Activated T-cell treated with anti-CD3 and anti-CD28 coated beads for 24 hours (primary cell): ENCODE data around the gene LAMA2.
A peak's percentile ranks its signal among the peaks of the same experiment; 100 is the strongest.

Experiments used
- DNase-seq: peaks from one replicate; pipeline ENCODE4 v3.0.0-alpha.2; 2020; ENCODE audit warnings: low read depth

LAMA2 gene

DNA sequence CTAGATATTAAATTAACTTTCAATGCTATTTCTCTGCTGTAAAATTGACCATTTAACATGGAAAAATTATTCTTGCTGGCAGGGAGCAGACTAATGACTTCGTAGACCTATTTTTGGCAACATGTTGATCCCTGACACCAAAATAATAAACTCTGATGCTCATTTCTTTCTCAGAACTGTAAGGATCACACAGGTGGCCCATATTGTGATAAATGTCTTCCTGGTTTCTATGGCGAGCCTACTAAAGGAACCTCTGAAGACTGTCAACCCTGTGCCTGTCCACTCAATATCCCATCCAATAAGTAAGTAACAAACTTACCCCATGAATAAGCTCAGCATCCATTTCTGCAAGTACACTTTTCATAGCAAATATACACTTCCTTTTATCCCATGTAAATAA is 387.5 kb downstream of the LAMA2 start:
- no peak for DNase-seq

DNA sequence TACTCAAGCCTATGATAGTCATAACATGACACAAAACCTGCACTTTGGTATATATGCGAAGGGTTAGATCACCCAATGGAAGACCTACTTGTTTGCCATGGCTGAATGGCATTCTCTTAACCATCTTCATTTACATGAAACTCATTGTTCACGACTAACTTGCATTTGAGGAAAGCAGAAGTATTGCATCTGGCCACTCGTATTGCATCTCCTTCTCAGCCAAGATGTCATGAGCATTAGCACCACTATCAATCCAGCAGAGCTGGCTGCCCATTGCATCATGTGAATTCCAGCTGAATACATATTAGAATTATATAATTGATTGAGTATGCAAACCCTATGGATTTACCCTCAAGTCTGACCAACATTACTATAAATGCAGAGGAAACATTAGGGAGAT is 390.2 kb downstream of the LAMA2 start:
- no peak for DNase-seq

GRCh38 chr6:129276461-129276860 is 393.5 kb downstream of the LAMA2 start:
- no peak for DNase-seq

DNA sequence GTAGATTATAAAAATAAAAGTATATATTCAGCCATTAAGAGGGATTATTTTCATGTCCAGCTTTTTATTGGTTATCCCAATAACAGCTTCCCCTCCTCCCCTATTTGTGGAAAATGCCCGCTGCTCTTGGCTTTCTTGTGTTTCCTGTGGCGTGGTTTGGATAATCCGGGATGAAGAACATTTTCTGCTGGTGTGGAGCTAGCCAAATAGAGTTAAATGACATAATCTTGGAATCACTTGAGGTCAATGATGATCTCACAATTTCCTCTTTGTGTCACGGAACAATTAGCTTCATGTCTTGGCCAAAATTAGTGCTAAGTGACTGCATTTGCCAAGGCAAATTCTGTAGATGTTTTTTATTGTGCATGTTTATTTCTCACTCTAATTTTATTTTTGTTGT is 394.0 kb downstream of the LAMA2 start:
- DNase-seq, result no peak

- no peak for DNase-seq
Observed at GRCh38 chr6:129279343-129280292, 396.7 kb downstream of the LAMA2 start.

- DNase-seq, result no peak
Observed at GRCh38 chr6:129280293-129280644, 397.3 kb downstream of the LAMA2 start.

DNA sequence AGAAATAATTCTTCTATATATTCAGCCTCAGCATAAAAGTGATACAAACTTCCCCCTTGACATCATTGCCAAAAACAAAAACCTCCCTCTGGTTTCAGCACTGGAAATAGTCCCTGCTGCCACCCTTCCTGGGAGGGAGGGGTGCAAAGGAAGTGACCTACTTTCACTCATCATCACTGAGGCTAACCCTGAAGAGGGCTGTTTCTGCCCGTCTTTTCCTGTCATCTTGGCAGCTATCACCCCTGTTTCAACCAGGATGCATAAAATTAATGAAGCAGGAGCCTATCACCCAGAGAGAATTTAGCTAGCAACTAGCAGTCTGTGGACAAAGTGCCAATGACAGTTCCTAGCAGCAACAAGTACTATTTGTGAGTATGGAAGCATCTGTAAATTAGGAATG is 397.8 kb downstream of the LAMA2 start:
- peak; percentile 6 for DNase-seq

DNA sequence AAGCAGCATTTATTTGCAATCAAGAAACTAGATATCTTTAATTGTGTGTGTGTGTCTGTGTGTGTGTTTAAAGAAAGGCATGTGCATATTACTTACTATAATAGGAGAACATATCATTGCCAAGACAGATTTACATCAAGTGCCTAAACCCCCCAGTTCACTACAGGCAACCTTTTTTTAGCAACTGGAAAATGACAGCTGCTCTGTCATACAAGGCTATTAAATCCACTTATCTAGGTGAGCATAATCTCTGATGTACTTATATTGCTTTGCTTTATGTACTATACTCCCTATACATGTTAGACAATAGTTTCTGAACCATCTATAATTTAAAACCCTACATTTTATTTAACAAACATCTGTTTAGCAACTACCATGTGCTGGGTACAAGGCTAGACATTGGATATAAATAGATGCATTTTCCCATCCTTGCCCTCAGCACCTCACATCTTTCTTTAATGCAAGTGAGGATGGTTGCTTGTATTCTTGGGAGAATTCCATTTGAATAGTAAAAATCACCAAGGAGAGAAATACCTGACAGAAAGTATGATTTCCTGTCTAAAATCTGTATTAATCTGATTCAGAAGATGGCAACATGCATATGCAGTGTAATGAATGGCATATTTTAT is 398.3 kb downstream of the LAMA2 start:
- no peak for DNase-seq

- DNase-seq, result no peak
Observed at GRCh38 chr6:129282019-129282418, 399.1 kb downstream of the LAMA2 start.

- no peak for DNase-seq
Observed at GRCh38 chr6:129284225-129284624, 401.3 kb downstream of the LAMA2 start.

DNA sequence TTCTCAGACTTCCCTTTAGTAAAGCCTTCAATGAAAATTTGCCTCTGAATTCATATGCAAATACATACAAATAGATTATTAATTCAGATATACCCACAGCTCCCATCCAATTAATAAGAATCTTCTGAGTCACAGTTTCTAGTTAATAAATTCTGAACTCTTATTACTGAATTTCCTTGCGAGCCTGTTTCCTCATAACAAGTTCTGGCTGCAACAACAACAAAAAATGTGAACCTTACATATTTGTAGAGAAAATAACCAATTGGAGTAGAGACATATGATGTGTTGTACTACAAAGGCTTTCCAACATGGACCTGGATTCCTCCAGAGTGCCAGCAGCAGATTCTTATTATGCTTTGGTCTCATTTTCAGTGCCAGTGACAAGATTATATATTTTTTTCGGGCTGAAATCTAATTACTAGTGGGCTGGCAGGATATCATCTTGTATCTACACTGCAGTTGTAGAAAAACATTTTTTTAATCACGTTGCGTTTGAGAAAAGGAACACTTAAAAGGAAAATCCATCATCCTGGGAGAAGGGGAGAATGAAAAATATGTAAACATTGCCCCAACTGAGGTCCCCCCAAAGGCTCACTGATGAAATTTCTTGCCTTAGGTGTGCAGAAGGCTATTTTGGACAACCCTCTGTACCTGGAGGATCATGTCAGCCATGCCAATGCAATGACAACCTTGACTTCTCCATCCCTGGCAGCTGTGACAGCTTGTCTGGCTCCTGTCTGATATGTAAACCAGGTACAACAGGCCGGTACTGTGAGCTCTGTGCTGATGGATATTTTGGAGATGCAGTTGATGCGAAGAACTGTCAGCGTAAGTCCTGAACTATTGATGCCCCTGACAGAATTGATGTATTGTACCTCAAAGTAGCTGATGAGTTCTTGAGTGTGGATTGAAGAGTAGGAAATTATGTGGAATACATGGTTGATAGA is 404.6 kb downstream of the LAMA2 start:
- DNase-seq, result no peak

GRCh38 chr6:129289442-129289841 is 406.5 kb downstream of the LAMA2 start:
- no peak for DNase-seq

- no peak for DNase-seq
Observed at GRCh38 chr6:129292836-129293235, 409.9 kb downstream of the LAMA2 start.

GRCh38 chr6:129297592-129297991 is 414.7 kb downstream of the LAMA2 start:
- no peak for DNase-seq

- DNase-seq, result no peak
Observed at GRCh38 chr6:129302671-129303070, 419.7 kb downstream of the LAMA2 start.

DNA sequence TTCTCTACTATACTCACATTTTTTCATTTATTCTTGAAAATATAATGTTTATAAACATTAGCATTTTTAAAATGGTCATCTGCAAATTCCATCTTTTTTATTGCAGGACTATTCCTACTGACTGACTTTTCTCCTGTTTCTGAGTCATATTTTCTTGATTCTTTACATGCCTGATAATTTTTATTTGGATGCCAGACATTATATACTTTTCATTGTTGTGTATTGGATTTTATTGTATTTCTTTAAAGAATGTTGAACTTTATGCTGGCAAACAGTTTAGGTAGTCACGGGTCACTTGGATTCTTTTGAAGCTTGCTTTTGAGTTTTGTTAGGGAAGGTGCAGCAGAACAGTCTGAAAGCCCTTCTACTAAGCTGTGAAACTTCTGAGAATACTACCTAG is 423.9 kb downstream of the LAMA2 start:
- DNase-seq, result no peak

GRCh38 chr6:129307845-129308244 is 424.9 kb downstream of the LAMA2 start:
- no peak for DNase-seq

DNA sequence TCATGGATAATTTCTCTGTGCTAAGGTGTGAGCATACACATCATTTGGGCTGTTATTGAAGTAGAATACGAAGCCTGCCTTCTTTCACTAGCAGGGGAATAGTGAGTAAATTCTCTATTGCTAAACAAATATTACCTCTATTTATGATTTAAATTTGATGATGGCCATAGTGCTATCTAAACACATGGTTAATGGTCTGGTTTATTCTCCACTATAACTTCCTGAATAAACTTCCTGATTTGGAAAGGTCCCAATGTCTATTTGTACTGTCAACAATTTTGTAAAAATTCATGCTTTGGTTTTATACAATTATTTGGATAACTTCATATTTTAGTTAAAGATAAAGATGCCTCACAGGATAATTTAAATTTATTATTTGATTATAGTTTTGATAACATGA is 426.2 kb downstream of the LAMA2 start:
- no peak for DNase-seq

- no peak for DNase-seq
Observed at GRCh38 chr6:129312880-129313279, 429.9 kb downstream of the LAMA2 start.

GRCh38 chr6:129314575-129314974 is 431.6 kb downstream of the LAMA2 start:
- no peak for DNase-seq

DNA sequence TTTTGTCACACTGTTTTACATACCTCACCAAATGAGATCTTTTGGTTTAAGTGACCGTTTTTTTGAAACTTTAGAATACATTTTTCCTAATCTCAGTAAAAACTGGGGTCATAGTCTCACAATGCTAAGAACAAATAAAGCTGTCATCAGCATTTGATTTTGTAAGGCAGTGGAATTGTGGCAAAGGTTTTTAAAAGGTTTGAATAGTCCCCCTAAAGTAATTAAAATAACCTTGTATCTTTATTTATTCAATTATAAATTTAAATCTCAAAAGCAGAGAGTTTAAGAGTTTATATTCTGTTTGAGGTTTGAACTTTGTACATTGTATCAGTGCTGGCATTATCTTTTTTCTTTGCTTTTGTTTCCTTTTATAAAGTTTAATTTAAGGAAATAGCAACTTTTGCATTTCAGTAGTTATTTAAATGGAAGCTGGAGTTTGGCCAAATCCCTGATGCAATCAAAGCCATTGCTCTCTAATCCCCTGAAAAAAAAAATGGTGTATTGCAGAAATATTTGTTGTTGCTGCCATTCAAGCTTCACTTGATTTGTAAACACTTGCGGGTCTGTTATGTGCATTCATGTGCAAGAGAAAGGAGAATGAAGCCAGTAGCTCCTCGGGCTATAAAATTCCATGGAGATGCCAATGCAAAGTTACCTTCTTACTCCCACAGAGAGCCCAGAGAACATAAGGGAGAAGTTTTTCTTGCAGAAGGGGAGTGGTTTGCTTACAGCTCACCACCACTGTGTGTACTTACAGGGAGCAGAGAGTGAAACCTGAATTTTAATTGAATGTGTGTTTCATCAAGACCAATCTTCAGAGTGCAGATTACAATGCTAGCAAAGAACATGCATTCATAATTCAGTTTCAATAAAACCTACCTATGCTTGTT is 435.2 kb downstream of the LAMA2 start:
- DNase-seq, result no peak
